ENCODE measurements around the gene SYCP2L. TPM values are rescaled to one million over a fixed set of nuclear protein-coding genes. Genes with fewer than 3 reads are reported as not detected.

Gene SYCP2L
- total RNA-seq, 1 donor from 2014 or later: 0.32 TPM

DNA sequence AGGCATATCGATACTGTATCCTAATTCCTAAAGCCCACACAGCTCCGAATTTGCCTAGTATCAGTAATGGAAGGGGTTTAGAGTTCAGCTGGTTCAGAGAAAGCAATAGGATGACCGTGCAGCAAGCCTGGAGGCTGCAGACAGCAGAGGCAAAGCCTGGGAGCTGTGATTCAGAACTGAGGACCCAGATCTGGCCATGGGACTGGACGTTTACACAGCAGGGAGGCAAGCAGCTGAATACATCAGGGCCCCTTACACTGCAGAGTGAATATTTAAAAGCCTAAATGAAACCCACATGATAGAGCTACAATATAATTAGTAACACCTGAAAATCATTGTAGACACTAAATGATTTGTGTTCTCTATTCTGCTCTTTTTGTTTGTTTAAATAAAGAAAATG is 119.2 kb downstream of the SYCP2L start:
- no peaks in the 10 kb centered on the region for H3K27me3 ChIP-seq
- H3K9me3 ChIP-seq: no peaks in the 10 kb centered on the region
- H3K4me3 ChIP-seq: no peak overlapping the region
- TF ChIP-seq, protein P1, sequence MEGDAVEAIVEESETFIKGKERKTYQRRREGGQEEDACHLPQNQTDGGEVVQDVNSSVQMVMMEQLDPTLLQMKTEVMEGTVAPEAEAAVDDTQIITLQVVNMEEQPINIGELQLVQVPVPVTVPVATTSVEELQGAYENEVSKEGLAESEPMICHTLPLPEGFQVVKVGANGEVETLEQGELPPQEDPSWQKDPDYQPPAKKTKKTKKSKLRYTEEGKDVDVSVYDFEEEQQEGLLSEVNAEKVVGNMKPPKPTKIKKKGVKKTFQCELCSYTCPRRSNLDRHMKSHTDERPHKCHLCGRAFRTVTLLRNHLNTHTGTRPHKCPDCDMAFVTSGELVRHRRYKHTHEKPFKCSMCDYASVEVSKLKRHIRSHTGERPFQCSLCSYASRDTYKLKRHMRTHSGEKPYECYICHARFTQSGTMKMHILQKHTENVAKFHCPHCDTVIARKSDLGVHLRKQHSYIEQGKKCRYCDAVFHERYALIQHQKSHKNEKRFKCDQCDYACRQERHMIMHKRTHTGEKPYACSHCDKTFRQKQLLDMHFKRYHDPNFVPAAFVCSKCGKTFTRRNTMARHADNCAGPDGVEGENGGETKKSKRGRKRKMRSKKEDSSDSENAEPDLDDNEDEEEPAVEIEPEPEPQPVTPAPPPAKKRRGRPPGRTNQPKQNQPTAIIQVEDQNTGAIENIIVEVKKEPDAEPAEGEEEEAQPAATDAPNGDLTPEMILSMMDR (IDR thresholded peaks at IDR 0.05): no peak
- H3K4me1 ChIP-seq: no peaks in the 10 kb centered on the region
- intact Hi-C loops (cut with DNase I): no loop called here
- H3K36me3 ChIP-seq: no peaks in the 10 kb centered on the region
- H3K27ac ChIP-seq: no peak overlapping the region
- DNase-seq (ENCODE audit: low spot score in 2 of 2): no peak

DNA sequence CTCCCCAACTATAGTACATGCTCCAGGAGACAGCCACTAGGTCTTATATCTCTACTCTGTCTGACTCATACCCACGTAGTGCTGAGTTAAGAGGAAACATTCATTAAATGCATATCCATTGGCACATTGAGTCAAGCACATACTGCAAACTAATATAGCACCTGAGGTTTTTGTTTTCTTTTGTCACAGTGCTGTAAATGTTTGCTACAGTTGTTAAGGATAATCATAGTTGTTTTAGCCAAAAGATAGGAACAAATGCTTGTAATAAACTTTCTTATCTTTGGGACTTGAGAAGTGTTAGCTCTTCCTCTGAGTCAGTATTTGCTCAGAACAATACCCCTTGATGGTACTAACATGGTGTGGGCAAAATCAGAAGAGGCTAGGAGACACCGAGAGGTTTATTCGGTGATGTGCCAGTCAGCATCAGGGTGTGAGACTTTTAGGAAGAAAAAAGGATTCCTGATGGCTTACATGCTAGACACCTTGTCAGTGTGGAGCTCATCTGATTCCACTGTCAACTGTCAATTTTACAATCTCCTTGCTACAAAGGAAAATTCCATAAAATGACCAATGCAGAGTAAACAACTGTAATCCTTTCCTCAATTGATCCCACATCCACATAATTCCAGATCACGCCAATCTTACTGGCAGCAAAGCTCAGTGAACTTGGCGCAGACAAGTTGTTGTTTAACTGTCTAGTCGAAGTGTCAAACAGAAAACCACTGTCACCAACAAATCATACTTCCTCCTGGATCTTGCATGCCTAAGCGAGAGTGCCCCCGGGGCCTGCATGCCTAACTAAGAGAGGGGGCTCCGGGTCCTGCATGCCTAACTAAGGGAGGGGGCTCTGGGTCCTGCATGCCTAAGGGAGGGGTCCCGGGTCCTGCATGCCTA is 121.1 kb downstream of the SYCP2L start:
- Histone ChIP-seq H3K4me3 (no peak overlapping the region), H3K36me3 (no peaks in the 10 kb centered on the region), H3K4me1 (no peaks in the 10 kb centered on the region), H3K9me3 (no peaks in the 10 kb centered on the region), H3K27me3 (no peaks in the 10 kb centered on the region), H3K27ac (no peak overlapping the region)
- intact Hi-C loops (cut with DNase I): no loop called here
- TF ChIP-seq, protein P1 (IDR thresholded peaks at IDR 0.05): no peak
- no peak for DNase-seq (ENCODE audit: low spot score in 2 of 2)

DNA sequence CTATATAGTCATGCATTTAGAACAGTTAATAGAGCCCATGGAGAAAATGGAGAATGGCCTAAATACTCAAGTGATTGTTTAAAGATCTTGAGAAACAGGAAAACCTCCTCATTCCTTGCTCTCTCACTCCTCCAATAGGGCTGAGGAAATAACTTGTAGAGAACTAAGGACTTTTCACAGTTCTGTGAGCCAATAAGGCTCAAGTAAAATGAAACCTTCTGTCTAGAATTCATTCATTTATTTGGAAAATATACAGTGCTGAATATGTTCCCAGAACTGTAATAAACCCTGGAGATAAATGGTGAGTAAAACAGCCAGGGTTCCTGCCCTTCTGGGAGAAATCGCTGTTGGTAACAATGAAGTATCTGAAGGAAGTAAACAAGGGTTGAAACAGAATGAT is 122.0 kb downstream of the SYCP2L start:
- no peak overlapping the region for H3K4me3 ChIP-seq
- no peaks in the 10 kb centered on the region for H3K4me1 ChIP-seq
- DNase-seq (ENCODE audit: low spot score in 2 of 2): no peak
- H3K36me3 ChIP-seq: no peaks in the 10 kb centered on the region
- intact Hi-C loops (cut with DNase I): no loop called here
- TF ChIP-seq, protein P1 (IDR thresholded peaks at IDR 0.05): no peak
- no peak overlapping the region for H3K27ac ChIP-seq
- H3K9me3 ChIP-seq: no peaks in the 10 kb centered on the region
- H3K27me3 ChIP-seq: no peaks in the 10 kb centered on the region

DNA sequence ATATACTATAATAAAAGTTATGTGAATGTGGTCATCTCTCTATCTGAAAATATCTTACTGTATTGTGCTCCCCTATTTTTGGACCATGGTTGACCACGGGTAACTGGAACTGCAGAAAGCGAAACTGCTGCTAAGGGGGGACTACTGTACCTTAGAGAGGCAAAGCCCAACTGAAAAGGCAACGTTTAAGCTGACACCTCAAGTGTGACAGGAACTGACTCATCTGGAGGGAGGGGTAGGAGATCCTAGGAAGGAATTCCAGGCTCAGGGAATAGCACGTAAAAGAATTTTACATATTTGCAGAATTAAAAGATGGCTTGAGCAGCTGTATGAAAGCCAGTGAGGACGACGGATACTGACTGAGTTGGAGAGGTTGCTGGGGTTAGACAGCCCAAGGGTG is 122.5 kb downstream of the SYCP2L start:
- no peak overlapping the region for H3K27ac ChIP-seq
- no peak for DNase-seq (ENCODE audit: low spot score in 2 of 2)
- no peaks in the 10 kb centered on the region for H3K36me3 ChIP-seq
- no peaks in the 10 kb centered on the region for H3K27me3 ChIP-seq
- no peak overlapping the region for H3K4me3 ChIP-seq
- H3K4me1 ChIP-seq: no peaks in the 10 kb centered on the region
- H3K9me3 ChIP-seq: no peaks in the 10 kb centered on the region
- intact Hi-C loops (cut with DNase I): no loop called here
- TF ChIP-seq, protein P1 (IDR thresholded peaks at IDR 0.05): no peak

DNA sequence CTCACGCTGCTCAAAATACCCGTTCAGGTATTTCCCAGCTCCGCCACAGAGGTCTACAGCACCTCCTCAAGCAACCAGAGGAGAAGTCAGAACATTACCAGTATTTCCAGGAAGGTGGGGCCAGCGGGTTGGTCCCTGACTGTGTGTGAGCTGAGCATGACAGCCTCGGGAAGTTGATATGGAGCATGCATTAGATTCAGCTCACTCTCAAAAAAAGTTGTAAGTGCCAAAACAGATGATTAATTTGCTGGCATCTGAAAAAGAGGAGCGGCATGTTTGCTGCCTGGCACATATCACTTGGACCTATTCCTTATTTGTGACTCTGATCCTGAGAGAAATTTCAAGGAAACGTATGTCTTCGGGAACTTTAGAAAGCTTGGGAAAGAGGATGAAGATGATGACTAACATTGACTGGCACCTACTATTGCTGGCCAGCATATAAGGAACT is 125.0 kb downstream of the SYCP2L start:
- no peak for DNase-seq (ENCODE audit: low spot score in 2 of 2)

More for the DNA sequence above, 125.0 kb downstream of the SYCP2L start:
- TF ChIP-seq, protein P1 (IDR thresholded peaks at IDR 0.05): no peak
- no peaks in the 10 kb centered on the region for H3K9me3 ChIP-seq
- H3K27ac ChIP-seq: no peak overlapping the region
- H3K27me3 ChIP-seq: no peaks in the 10 kb centered on the region
- no peaks in the 10 kb centered on the region for H3K36me3 ChIP-seq
- no peak overlapping the region for H3K4me3 ChIP-seq
- no peaks in the 10 kb centered on the region for H3K4me1 ChIP-seq
- intact Hi-C loops (cut with DNase I): no loop called here

All from ascending aorta (tissue), 2 donors.